ENCODE measurements around the gene MXI1. TPM values are rescaled to one million over a fixed set of nuclear protein-coding genes. Genes with fewer than 3 reads are reported as not detected.
"Not testable (repeated sequence)": the region's sequence is repeated elsewhere in the genome, so short reads cannot be mapped to it uniquely, and the experiment has no call there.

Gene MXI1
- total and polyA plus RNA-seq, 4 donors = 9.6 to 52.0 (median 14.2) TPM

- H3K4me1 ChIP-seq (ENCODE audit: control insufficient read depth in 4 of 4, insufficient read depth in 4 of 4, low read length in 3 of 4) = no peaks in the 10 kb centered on the region
- TF ChIP-seq SP1 (IDR thresholded peaks at IDR 0.05) (no peak), ZBTB33 (IDR thresholded peaks at IDR 0.05) (no peak), GABPA (IDR thresholded peaks at IDR 0.05 in 1 of 2, conservative IDR thresholded peaks at IDR 0.05 in 1 of 2) (no peak), REST (IDR thresholded peaks at IDR 0.05) (no peak)
- H3K27ac ChIP-seq (ENCODE audit: low read depth in 1 of 2, low read length in 2 of 2) = no peak overlapping the region
- no peak for DNase-seq (ENCODE audit: low spot score)
- no peaks in the 10 kb centered on the region for H3K36me3 ChIP-seq (ENCODE audit: control insufficient read depth in 4 of 4, insufficient read depth in 3 of 4, low read depth in 1 of 4, low read length in 3 of 4)
- H3K9ac ChIP-seq (ENCODE audit: low read depth in 1 of 2, low read length in 2 of 2) = no peak overlapping the region
- no peak overlapping the region for H3K4me3 ChIP-seq (ENCODE audit: low read depth in 1 of 3, low read length in 3 of 3)
- 72% methylated on average over 4 of the region's 4 CpGs for WGBS
- H3K27me3 ChIP-seq (ENCODE audit: control insufficient read depth in 4 of 4, insufficient read depth in 4 of 4, low read length in 3 of 4) = no peaks in the 10 kb centered on the region
- no peaks in the 10 kb centered on the region for H3K9me3 ChIP-seq (ENCODE audit: control insufficient read depth in 4 of 4, low read length in 3 of 4)
These were observed 14.9 kb upstream of the MXI1 start for GRCh38 chr10:110192552-110192951.

GRCh38 chr10:110200503-110200902 lies 6.9 kb upstream of the MXI1 start:
- H3K4me3 ChIP-seq (ENCODE audit: low read depth in 1 of 3, low read length in 3 of 3) = no peak overlapping the region
- H3K36me3 ChIP-seq (ENCODE audit: control insufficient read depth in 4 of 4, insufficient read depth in 3 of 4, low read depth in 1 of 4, low read length in 3 of 4) = no peaks in the 10 kb centered on the region
- WGBS = 49% methylated on average over 3 of the region's 3 CpGs
- no peaks in the 10 kb centered on the region for H3K27me3 ChIP-seq (ENCODE audit: control insufficient read depth in 4 of 4, insufficient read depth in 4 of 4, low read length in 3 of 4)
- no peak for TF ChIP-seq FOXA1 (IDR thresholded peaks at IDR 0.05)
- H3K9me3 ChIP-seq (ENCODE audit: control insufficient read depth in 4 of 4, low read length in 3 of 4) = no peaks in the 10 kb centered on the region
- H3K4me1 ChIP-seq (ENCODE audit: control insufficient read depth in 4 of 4, insufficient read depth in 4 of 4, low read length in 3 of 4) = peaks cover 0 to 8% (median 4%) of the 10 kb centered on the region in 4 donors
- no peak overlapping the region for H3K9ac ChIP-seq (ENCODE audit: low read depth in 1 of 2, low read length in 2 of 2)
- no peak for DNase-seq (ENCODE audit: low spot score)
- no peak overlapping the region for H3K27ac ChIP-seq (ENCODE audit: low read depth in 1 of 2, low read length in 2 of 2)

GRCh38 chr10:110201046-110201445 lies 6.4 kb upstream of the MXI1 start:
- H3K36me3 ChIP-seq (ENCODE audit: control insufficient read depth in 4 of 4, insufficient read depth in 3 of 4, low read depth in 1 of 4, low read length in 3 of 4); H3K4me3 ChIP-seq (ENCODE audit: low read depth in 1 of 3, low read length in 3 of 3); H3K4me1 ChIP-seq (ENCODE audit: control insufficient read depth in 4 of 4, insufficient read depth in 4 of 4, low read length in 3 of 4); DNase-seq (ENCODE audit: low spot score); H3K27me3 ChIP-seq (ENCODE audit: control insufficient read depth in 4 of 4, insufficient read depth in 4 of 4, low read length in 3 of 4); H3K9me3 ChIP-seq (ENCODE audit: control insufficient read depth in 4 of 4, low read length in 3 of 4); H3K27ac ChIP-seq (ENCODE audit: low read depth in 1 of 2, low read length in 2 of 2); H3K9ac ChIP-seq (ENCODE audit: low read depth in 1 of 2, low read length in 2 of 2): not testable (repeated sequence)
- 89% methylated on average over 8 of the region's 8 CpGs for WGBS
